ENCODE results near the gene GRIN3B.

DNA sequence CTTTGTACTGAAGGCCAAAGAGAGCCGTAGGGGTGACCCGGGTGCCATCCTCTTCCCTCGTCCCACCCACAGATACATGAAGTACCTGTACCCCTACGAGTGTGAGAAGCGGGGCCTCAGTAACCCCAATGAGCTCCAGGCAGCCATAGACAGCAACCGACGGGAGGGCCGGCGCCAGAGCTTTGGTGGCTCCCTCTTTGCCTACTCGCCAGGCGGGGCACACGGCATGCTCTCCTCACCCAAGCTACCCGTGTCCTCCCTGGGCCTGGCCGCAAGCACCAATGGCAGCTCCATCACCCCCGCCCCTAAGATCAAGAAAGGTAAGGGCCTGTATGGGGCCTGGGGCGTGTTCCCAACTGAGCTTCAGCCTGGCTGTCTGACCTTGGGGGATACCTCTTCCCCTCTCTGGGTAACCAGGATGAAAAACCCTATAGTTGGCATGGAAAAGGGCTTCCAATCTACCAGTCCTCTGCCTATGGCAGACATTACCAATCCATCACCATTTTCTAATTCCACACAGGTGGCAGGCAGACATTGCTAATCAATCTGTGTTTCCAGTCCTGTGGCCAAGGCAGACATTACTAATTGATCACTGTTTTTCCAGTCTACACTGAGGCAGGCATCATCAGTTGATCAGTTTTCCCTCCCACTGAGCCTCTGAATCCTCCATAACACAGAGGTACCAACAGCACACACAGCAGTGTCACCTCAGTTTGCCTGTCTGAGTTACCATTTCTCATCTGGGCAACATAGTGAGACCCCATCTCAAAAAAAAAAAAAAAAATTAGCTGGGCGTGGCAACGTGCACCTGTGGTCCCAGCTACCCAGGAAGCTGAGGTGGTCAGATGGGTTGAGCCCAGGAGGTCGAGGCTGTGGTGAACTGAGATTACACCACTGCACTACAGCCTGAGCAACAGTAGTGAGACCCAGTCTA, 35.2 kb upstream of the GRIN3B start:
- TF ChIP-seq POLR2A (IDR thresholded peaks at IDR 0.05) = no peak
- TF ChIP-seq, protein P1, sequence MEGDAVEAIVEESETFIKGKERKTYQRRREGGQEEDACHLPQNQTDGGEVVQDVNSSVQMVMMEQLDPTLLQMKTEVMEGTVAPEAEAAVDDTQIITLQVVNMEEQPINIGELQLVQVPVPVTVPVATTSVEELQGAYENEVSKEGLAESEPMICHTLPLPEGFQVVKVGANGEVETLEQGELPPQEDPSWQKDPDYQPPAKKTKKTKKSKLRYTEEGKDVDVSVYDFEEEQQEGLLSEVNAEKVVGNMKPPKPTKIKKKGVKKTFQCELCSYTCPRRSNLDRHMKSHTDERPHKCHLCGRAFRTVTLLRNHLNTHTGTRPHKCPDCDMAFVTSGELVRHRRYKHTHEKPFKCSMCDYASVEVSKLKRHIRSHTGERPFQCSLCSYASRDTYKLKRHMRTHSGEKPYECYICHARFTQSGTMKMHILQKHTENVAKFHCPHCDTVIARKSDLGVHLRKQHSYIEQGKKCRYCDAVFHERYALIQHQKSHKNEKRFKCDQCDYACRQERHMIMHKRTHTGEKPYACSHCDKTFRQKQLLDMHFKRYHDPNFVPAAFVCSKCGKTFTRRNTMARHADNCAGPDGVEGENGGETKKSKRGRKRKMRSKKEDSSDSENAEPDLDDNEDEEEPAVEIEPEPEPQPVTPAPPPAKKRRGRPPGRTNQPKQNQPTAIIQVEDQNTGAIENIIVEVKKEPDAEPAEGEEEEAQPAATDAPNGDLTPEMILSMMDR (IDR thresholded peaks at IDR 0.05) = no peak

Data from sigmoid colon (tissue), 3 donors.